Cardiac muscle cell (in vitro differentiated cells and primary cell): ENCODE data around the gene OBSCN. TPM values are rescaled to one million over a fixed set of nuclear protein-coding genes. Genes with fewer than 3 reads are reported as not detected.

Source experiments
- DNase-seq, 2 donors: peaks; one replicate each; pipeline versions ENCODE4 v3.0.0 to v3.0.0-alpha.2; 2010 to 2017; ENCODE audit warnings: low read depth in 1 of 2, low spot score in 1 of 2
- H3K27ac ChIP-seq: fragments of 200-600 bp; sonication (generic); 2 replicates; pipeline ENCODE4 v1.5.1; 2016
- H3K27me3 ChIP-seq: fragments of 200-600 bp; sonication (generic); 2 replicates; pipeline ENCODE4 v1.6.0; 2016; ENCODE audit warnings: control low read depth
- H3K36me3 ChIP-seq: fragments of 200-600 bp; sonication (generic); 2 replicates; pipeline ENCODE4 v1.5.1; 2016; ENCODE audit warnings: control low read depth
- H3K4me1 ChIP-seq: fragments of 200-600 bp; sonication (generic); 2 replicates; pipeline ENCODE4 v1.8.1; 2017; ENCODE audit warnings: low read depth, mild to moderate bottlenecking, mixed run types
- H3K4me3 ChIP-seq: fragments of 200-600 bp; sonication (generic); 2 replicates; pipeline ENCODE4 v1.5.1; 2016; ENCODE audit warnings: mild to moderate bottlenecking
- H3K9me3 ChIP-seq: fragments of 200-600 bp; sonication (generic); 2 replicates; pipeline ENCODE4 v1.5.1; 2017; ENCODE audit warnings: low read depth, mild to moderate bottlenecking, control low read depth
- CTCF ChIP-seq: IDR thresholded peaks from 2 replicates; pipeline ENCODE4 v1.5.1; 2012; ENCODE audit warnings: low read depth, mild to moderate bottlenecking, low read length
- polyA plus RNA-seq: library from polyadenylated mRNA; unstranded; fragments of >200 nt; fragmentation: Nextera tagmentation; extraction: Ambion mirVana; gene quantifications from 2 replicates; pipeline ENCODE4 v1.2.1, GENCODE V29; 2016
- total RNA-seq: library from RNA; depleted of rRNA; stranded (reverse); fragments of >200 nt; gene quantifications from 2 replicates; pipeline ENCODE4 v1.2.3, GENCODE V29; 2016

Gene OBSCN
- total and polyA plus RNA-seq, 2 experiments from 2014 or later, result 87.1 to 390 TPM

- no peak for DNase-seq
- Histone ChIP-seq H3K4me1 (no peaks in the 10 kb centered on the region), H3K36me3 (no peaks in the 10 kb centered on the region), H3K9me3 (no peaks in the 10 kb centered on the region), H3K4me3 (no peak overlapping the region), H3K27me3 (peaks cover 6% of the 10 kb centered on the region), H3K27ac (no peak overlapping the region)
- no peak for TF ChIP-seq CTCF
Observed at GRCh38 chr1:228385232-228385631, 177.4 kb downstream of the OBSCN start.

GRCh38 chr1:228387321-228387720 lies 179.5 kb downstream of the OBSCN start:
- Histone ChIP-seq H3K27ac (no peak overlapping the region), H3K36me3 (no peaks in the 10 kb centered on the region), H3K9me3 (no peaks in the 10 kb centered on the region), H3K4me3 (no peak overlapping the region), H3K27me3 (peaks cover 6% of the 10 kb centered on the region), H3K4me1 (no peaks in the 10 kb centered on the region)
- no peak for TF ChIP-seq CTCF
- DNase-seq, result no peak

GRCh38 chr1:228390649-228391048 lies 182.8 kb downstream of the OBSCN start:
- TF ChIP-seq CTCF, result no peak
- DNase-seq, result no peak
- no peak overlapping the region for H3K4me3 ChIP-seq
- H3K27ac ChIP-seq, result no peak overlapping the region
- no peaks in the 10 kb centered on the region for H3K36me3 ChIP-seq
- no peaks in the 10 kb centered on the region for H3K4me1 ChIP-seq
- H3K27me3 ChIP-seq, result no peaks in the 10 kb centered on the region
- H3K9me3 ChIP-seq, result no peaks in the 10 kb centered on the region

GRCh38 chr1:228391411-228392020 lies 183.7 kb downstream of the OBSCN start:
- Histone ChIP-seq H3K9me3 (no peaks in the 10 kb centered on the region), H3K27ac (no peak overlapping the region), H3K4me1 (no peaks in the 10 kb centered on the region), H3K4me3 (no peak overlapping the region), H3K27me3 (no peaks in the 10 kb centered on the region), H3K36me3 (peaks cover 4% of the 10 kb centered on the region)
- no peak for TF ChIP-seq CTCF
- DNase-seq, result no peak

- H3K36me3 ChIP-seq, result peaks cover 10% of the 10 kb centered on the region
- no peaks in the 10 kb centered on the region for H3K9me3 ChIP-seq
- no peak for DNase-seq
- H3K4me3 ChIP-seq, result no peak overlapping the region
- H3K27ac ChIP-seq, result no peak overlapping the region
- H3K27me3 ChIP-seq, result no peaks in the 10 kb centered on the region
- H3K4me1 ChIP-seq, result no peaks in the 10 kb centered on the region
- no peak for TF ChIP-seq CTCF
Observed at GRCh38 chr1:228392111-228392936, 184.5 kb downstream of the OBSCN start.
